ENCODE results near the gene HES4. TPM values are rescaled to one million over a fixed set of nuclear protein-coding genes. Genes with fewer than 3 reads are reported as not detected.
"Not testable (repeated sequence)": the region's sequence is repeated elsewhere in the genome, so short reads cannot be mapped to it uniquely, and the experiment has no call there.

HES4 gene
- total RNA-seq, 2 experiments from 2014 or later = 4.1 to 4.7 TPM

GRCh38 chr1:1012736-1013104, 12.8 kb upstream of the HES4 start:
- peak overlapping the region; percentile 94 for H3K4me3 Mint-ChIP-seq
- CTCF ChIA-PET = interaction anchor here (2.2 to 3.5 kb wide), 2 partner anchors 11 to 51 kb away, joined by 10 to 19 read pairs; no protein-coding TSS in a partner anchor

GRCh38 chr1:1011396-1011949, 11.6 kb upstream of the HES4 start:
- CTCF ChIA-PET = no interaction called here
- Mint-ChIP-seq H3K36me3 (ENCODE audit: low read depth) (peaks cover 6% of the 10 kb centered on the region), H3K4me3 (no peak overlapping the region), H3K4me1 (ENCODE audit: low read depth) (peaks cover 23% of the 10 kb centered on the region), H3K27ac (peak overlapping the region; percentile 13), H3K27me3 (ENCODE audit: low read depth) (peaks cover 4% of the 10 kb centered on the region), H3K9me3 (no peaks in the 10 kb centered on the region)
- DNase-seq = no peak
- intact Hi-C loops (cut with micrococcal nuclease) = no loop called here

More at GRCh38 chr1:1012736-1013104, 12.8 kb upstream of the HES4 start:
- Mint-ChIP-seq H3K4me1 (ENCODE audit: low read depth) (peaks cover 29% of the 10 kb centered on the region), H3K27ac (peak overlapping the region; percentile 86)
- DNase-seq; H3K9me3 Mint-ChIP-seq; H3K36me3 Mint-ChIP-seq (ENCODE audit: low read depth); H3K27me3 Mint-ChIP-seq (ENCODE audit: low read depth): not testable (repeated sequence)
- intact Hi-C loops (cut with micrococcal nuclease) = loop anchor here (1.0 to 2.0 kb wide), 4 partner anchors 12 to 52 kb away; partner anchors contain the start of gene HES4

- H3K27me3 Mint-ChIP-seq (ENCODE audit: low read depth); H3K4me3 Mint-ChIP-seq; intact Hi-C loops (cut with micrococcal nuclease); H3K27ac Mint-ChIP-seq; DNase-seq; H3K36me3 Mint-ChIP-seq (ENCODE audit: low read depth); H3K9me3 Mint-ChIP-seq: not testable (repeated sequence)
- peaks cover 24% of the 10 kb centered on the region for H3K4me1 Mint-ChIP-seq (ENCODE audit: low read depth)
- CTCF ChIA-PET = interaction anchor here (1.6 kb wide), 1 partner anchor 8 kb away, joined by 6 read pairs; no protein-coding TSS in a partner anchor
These were observed 10.2 kb upstream of the HES4 start for GRCh38 chr1:1010131-1010530.

- Mint-ChIP-seq H3K27me3 (ENCODE audit: low read depth) (peaks cover 27% of the 10 kb centered on the region), H3K36me3 (ENCODE audit: low read depth) (no peaks in the 10 kb centered on the region), H3K4me3 (no peak overlapping the region), H3K27ac (no peak overlapping the region), H3K9me3 (no peaks in the 10 kb centered on the region), H3K4me1 (ENCODE audit: low read depth) (peaks cover 9% of the 10 kb centered on the region)
- intact Hi-C loops (cut with micrococcal nuclease) = no loop called here
- CTCF ChIA-PET = interaction anchor here (2.3 kb wide), 1 partner anchor 22 kb away, joined by 9 read pairs; no protein-coding TSS in a partner anchor
- no peak for DNase-seq
These were observed 6.6 kb upstream of the HES4 start for GRCh38 chr1:1006305-1007159.

- no peaks in the 10 kb centered on the region for H3K36me3 Mint-ChIP-seq (ENCODE audit: low read depth)
- peaks cover 27% of the 10 kb centered on the region for H3K27me3 Mint-ChIP-seq (ENCODE audit: low read depth)
- intact Hi-C loops (cut with micrococcal nuclease) = no loop called here
- H3K4me1 Mint-ChIP-seq (ENCODE audit: low read depth) = peaks cover 9% of the 10 kb centered on the region
- no peak for DNase-seq
- CTCF ChIA-PET = no interaction called here
- H3K9me3 Mint-ChIP-seq = no peaks in the 10 kb centered on the region
- no peak overlapping the region for H3K27ac Mint-ChIP-seq
- H3K4me3 Mint-ChIP-seq = no peak overlapping the region
These were observed 5.9 kb upstream of the HES4 start for GRCh38 chr1:1005774-1006304.

GRCh38 chr1:1004780-1005697, 5.1 kb upstream of the HES4 start:
- H3K27me3 Mint-ChIP-seq (ENCODE audit: low read depth) = peaks cover 31% of the 10 kb centered on the region
- H3K4me1 Mint-ChIP-seq (ENCODE audit: low read depth) = peaks cover 12% of the 10 kb centered on the region
- no peak overlapping the region for H3K27ac Mint-ChIP-seq
- H3K4me3 Mint-ChIP-seq = no peak overlapping the region
- CTCF ChIA-PET = interaction anchor here (0.7 to 1.9 kb wide), 3 partner anchors 19 to 22 kb away, joined by 3 to 7 read pairs (median 4); partner anchors contain the start of gene PERM1
- H3K9me3 Mint-ChIP-seq = no peaks in the 10 kb centered on the region
- no peak for DNase-seq
- H3K36me3 Mint-ChIP-seq (ENCODE audit: low read depth) = no peaks in the 10 kb centered on the region
- intact Hi-C loops (cut with micrococcal nuclease) = no loop called here

- CTCF ChIA-PET = interaction anchor here (0.7 to 1.9 kb wide), 3 partner anchors 20 to 22 kb away, joined by 3 to 7 read pairs (median 4); partner anchors contain the start of gene PERM1
- Mint-ChIP-seq H3K9me3 (no peaks in the 10 kb centered on the region), H3K4me3 (no peak overlapping the region), H3K4me1 (ENCODE audit: low read depth) (peaks cover 14% of the 10 kb centered on the region), H3K36me3 (ENCODE audit: low read depth) (no peaks in the 10 kb centered on the region), H3K27ac (no peak overlapping the region), H3K27me3 (ENCODE audit: low read depth) (peaks cover 31% of the 10 kb centered on the region)
- DNase-seq = no peak
- intact Hi-C loops (cut with micrococcal nuclease) = no loop called here
These were observed 4.5 kb upstream of the HES4 start for GRCh38 chr1:1004420-1004779.

- H3K27me3 Mint-ChIP-seq (ENCODE audit: low read depth) = peaks cover 27% of the 10 kb centered on the region
- no peak overlapping the region for H3K27ac Mint-ChIP-seq
- no peak for DNase-seq
- no peak overlapping the region for H3K4me3 Mint-ChIP-seq
- CTCF ChIA-PET = interaction anchor here (0.7 to 1.9 kb wide), 3 partner anchors 19 to 21 kb away, joined by 3 to 7 read pairs (median 4); partner anchors contain the start of gene PERM1
- H3K9me3 Mint-ChIP-seq = no peaks in the 10 kb centered on the region
- intact Hi-C loops (cut with micrococcal nuclease) = no loop called here
- H3K36me3 Mint-ChIP-seq (ENCODE audit: low read depth) = no peaks in the 10 kb centered on the region
- peaks cover 14% of the 10 kb centered on the region for H3K4me1 Mint-ChIP-seq (ENCODE audit: low read depth)
These were observed 3.9 kb upstream of the HES4 start for GRCh38 chr1:1003618-1004419.

GRCh38 chr1:1001057-1001783, 1.3 kb upstream of the HES4 start:
- H3K4me1 Mint-ChIP-seq (ENCODE audit: low read depth) = peaks cover 14% of the 10 kb centered on the region
- DNase-seq = no peak
- H3K27me3 Mint-ChIP-seq (ENCODE audit: low read depth) = peaks cover 33% of the 10 kb centered on the region
- H3K27ac Mint-ChIP-seq = peak overlapping the region; percentile 80
- H3K36me3 Mint-ChIP-seq (ENCODE audit: low read depth) = no peaks in the 10 kb centered on the region
- CTCF ChIA-PET = interaction anchor here (0.6 to 2.4 kb wide), 8 partner anchors 9 to 18 kb away, joined by 3 to 19 read pairs (median 4); partner anchors contain the start of gene ISG15
- no peaks in the 10 kb centered on the region for H3K9me3 Mint-ChIP-seq
- intact Hi-C loops (cut with micrococcal nuclease) = no loop called here
- peak overlapping the region; percentile 71 for H3K4me3 Mint-ChIP-seq

GRCh38 chr1:1000357-1001056, 610 bp upstream of the HES4 start:
- Mint-ChIP-seq H3K27me3 (ENCODE audit: low read depth) (peaks cover 36% of the 10 kb centered on the region), H3K36me3 (ENCODE audit: low read depth) (no peaks in the 10 kb centered on the region), H3K27ac (peak overlapping the region; percentile 80), H3K9me3 (no peaks in the 10 kb centered on the region), H3K4me3 (peak overlapping the region; percentile 71), H3K4me1 (ENCODE audit: low read depth) (peaks cover 17% of the 10 kb centered on the region)
- intact Hi-C loops (cut with micrococcal nuclease) = loop anchor here (1.0 kb wide), 2 partner anchors 13 to 308 kb away; partner anchors contain the start of genes ISG15 and PUSL1
- peak; percentile 71 for DNase-seq
- CTCF ChIA-PET = interaction anchor here (0.6 to 2.4 kb wide), 5 partner anchors 10 to 17 kb away, joined by 3 to 19 read pairs (median 8); partner anchors contain the start of gene ISG15

Data from activated naive CD4-positive, alpha-beta T cell treated with anti-CD3 and anti-CD28 coated beads for 36 hours (primary cell).